LNCAP (cell line): ENCODE results near the gene KRTAP4-8.
"Not testable (repeated sequence)": the region's sequence is repeated elsewhere in the genome, so short reads cannot be mapped to it uniquely, and the experiment has no call there.

Source experiments
- CTCF ChIP-seq: fragments of 450-650 bp; IDR thresholded peaks from 2 replicates; pipeline ENCODE4 v1.5.1; 2017; ENCODE audit warnings: mild to moderate bottlenecking

The KRTAP4-8 gene

GRCh38 chr17:41127371-41127770, 29.4 kb upstream of the KRTAP4-8 start:
- TF ChIP-seq CTCF: no peak

DNA sequence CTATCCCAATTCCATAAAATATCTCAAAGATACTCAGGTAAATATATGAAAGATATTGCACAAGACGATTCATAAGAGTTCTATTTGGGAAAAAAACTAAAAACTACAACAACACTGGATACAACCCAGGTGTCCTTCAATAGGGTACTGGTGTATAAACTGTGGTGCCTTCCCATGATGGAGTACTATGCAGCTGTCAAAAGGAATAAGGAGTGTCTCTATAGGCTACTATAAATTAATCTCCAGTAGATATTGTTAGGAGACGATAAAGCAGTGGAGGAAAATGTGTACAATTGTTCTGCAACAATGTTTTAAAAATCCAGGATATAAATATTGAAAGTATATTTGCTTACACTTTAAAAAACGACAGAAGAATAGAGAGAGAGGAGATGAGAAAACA, 28.5 kb upstream of the KRTAP4-8 start:
- TF ChIP-seq CTCF: no peak

DNA sequence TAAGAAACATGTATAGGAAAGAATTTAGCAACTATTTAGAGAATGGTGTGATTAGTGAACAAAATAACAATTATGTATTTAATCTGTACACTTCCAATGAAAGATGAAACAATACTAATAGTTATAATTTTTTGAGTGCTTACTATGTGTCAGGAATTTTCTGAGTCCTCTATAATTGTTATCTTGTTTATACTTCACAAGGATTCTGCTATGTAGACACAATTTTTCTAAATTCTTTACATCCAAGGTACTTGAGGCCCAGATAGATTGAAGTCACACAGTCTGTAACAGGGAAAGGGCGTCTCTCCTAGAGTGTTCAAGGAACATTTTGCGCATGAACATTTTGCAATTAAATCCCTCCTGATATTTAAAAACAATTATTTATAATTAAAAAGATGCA, 27.1 kb upstream of the KRTAP4-8 start:
- TF ChIP-seq CTCF: no peak

GRCh38 chr17:41123991-41124371, 26.0 kb upstream of the KRTAP4-8 start, which contains the start of gene KRTAP4-12:
TSS of gene KRTAP4-12 (minus strand) at chr17:41124182. CDS start at chr17:41124122, 60 bp downstream.
- TF ChIP-seq CTCF: not testable (repeated sequence)

GRCh38 chr17:41121742-41122141, 23.8 kb upstream of the KRTAP4-8 start:
- TF ChIP-seq CTCF: no peak

GRCh38 chr17:41118721-41119120, 20.8 kb upstream of the KRTAP4-8 start:
- no peak for TF ChIP-seq CTCF

DNA sequence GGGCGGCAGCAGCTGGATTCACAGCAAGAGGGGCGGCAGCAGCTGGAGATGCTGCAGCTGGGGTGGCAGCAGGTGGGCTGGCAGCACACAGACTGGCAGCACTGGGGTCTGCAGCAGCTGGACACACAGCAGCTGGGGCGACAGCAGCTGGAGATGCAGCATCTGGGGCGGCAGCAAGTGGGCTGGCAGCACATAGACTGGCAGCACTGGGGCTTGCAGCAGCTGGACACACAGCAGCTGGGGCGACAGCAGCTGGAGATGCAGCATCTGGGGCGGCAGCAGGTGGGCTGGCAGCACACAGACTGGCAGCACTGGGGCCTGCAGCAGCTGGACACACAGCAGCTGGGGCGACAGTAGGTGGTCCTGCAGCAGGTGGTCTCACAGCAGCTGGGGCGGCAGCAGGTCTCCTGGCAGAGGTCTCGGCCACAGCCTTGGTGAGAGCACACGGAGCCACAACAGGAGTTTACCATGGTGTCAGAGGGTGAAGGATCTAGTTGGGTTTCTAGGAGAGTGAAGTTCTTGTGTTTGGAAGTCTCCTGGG, 20.0 kb upstream of the KRTAP4-8 start, which contains the start of gene KRTAP4-11:
KRTAP4-11 (minus strand) TSS at position 528 of the 541 bp plus-strand sequence; CDS start at position 470, 58 bp downstream.
- not testable (repeated sequence) for TF ChIP-seq CTCF

GRCh38 chr17:41116297-41116696, 18.4 kb upstream of the KRTAP4-8 start:
- no peak for TF ChIP-seq CTCF
